Measurements from ENCODE around the gene PTCSC3. TPM values are rescaled to one million over a fixed set of nuclear protein-coding genes. Genes with fewer than 3 reads are reported as not detected.

Gene PTCSC3
- total RNA-seq, 2 experiments from 2014 or later, result not detected

DNA sequence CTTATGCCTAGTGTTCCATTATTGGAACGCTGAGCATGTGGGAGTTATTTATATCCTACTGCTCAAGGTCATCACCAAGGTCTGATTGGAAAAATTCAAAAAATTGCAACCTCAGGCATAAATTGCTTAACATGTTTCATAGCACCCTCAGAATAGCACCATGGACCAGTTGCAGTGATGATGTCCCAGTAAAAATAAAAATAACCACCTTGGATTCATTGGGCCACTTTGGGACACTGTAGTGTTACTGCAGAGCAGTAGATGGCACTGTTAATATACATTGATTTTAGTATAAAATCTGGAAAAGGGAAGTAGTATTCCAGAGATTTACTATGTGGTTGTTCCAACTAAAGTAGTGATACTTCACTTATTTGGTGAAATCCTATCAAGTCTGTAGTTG lies 31.0 kb upstream of the PTCSC3 start:
- no peaks in the 10 kb centered on the region for H3K4me1 Mint-ChIP-seq
- no peak for DNase-seq
- ChIA-PET CTCF (no interaction called here), POLR2A (no interaction called here)
- H3K36me3 Mint-ChIP-seq (ENCODE audit: low read depth), result no peaks in the 10 kb centered on the region
- H3K27me3 Mint-ChIP-seq, result no peaks in the 10 kb centered on the region
- H3K4me3 Mint-ChIP-seq, result no peak overlapping the region
- H3K9me3 Mint-ChIP-seq, result peaks cover 2% of the 10 kb centered on the region
- H3K27ac Mint-ChIP-seq, result no peak overlapping the region

- H3K27me3 Mint-ChIP-seq, result no peaks in the 10 kb centered on the region
- H3K9me3 Mint-ChIP-seq, result peaks cover 2% of the 10 kb centered on the region
- no peaks in the 10 kb centered on the region for H3K36me3 Mint-ChIP-seq (ENCODE audit: low read depth)
- no peaks in the 10 kb centered on the region for H3K4me1 Mint-ChIP-seq
- DNase-seq, result no peak
- H3K4me3 Mint-ChIP-seq, result no peak overlapping the region
- no peak overlapping the region for H3K27ac Mint-ChIP-seq
- ChIA-PET POLR2A (no interaction called here), CTCF (no interaction called here)
These were observed 28.0 kb upstream of the PTCSC3 start for GRCh38 chr14:36204461-36205073.

DNA sequence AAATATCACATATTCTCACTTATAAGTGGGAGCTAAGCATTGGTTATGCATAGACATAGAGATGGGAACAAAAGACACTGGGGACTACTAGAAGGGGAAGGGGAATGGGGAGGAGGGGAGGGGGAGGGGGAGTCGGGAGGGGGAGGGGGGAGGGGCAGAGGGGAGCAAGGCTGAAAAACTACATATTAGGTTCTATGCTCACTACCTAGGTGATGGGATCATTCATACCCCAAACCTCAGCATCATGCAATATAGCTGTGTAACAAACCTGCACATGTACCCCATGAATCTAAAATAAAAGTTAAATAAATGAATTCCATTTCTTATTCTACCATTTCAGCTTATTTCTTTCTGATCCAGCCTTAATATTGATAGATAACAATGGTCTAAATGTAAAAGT lies 21.9 kb upstream of the PTCSC3 start:
- peaks cover 2% of the 10 kb centered on the region for H3K27me3 Mint-ChIP-seq
- no peak for DNase-seq
- no peak overlapping the region for H3K27ac Mint-ChIP-seq
- no peaks in the 10 kb centered on the region for H3K36me3 Mint-ChIP-seq (ENCODE audit: low read depth)
- no peaks in the 10 kb centered on the region for H3K4me1 Mint-ChIP-seq
- H3K9me3 Mint-ChIP-seq, result no peaks in the 10 kb centered on the region
- ChIA-PET CTCF (no interaction called here), POLR2A (no interaction called here)
- no peak overlapping the region for H3K4me3 Mint-ChIP-seq

DNA sequence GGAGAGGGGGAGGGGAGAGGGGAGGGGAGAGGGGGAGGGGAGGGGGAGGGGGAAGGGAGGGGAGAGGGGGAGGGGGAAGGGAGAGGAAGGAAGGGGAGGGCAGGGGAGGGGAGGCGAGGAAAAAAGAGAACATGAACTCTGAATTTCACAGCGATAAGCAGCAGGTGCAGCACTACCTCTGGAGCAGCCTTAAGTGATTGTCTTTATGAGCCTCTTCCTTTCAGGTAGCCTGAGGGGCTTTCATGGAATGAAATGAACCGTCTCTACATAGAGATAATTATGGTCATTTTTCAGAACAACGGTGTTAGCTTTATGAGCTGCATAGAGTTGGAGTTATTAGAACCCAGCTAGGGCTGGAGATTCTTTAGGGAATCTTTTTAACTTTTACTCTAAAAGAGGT lies 18.1 kb upstream of the PTCSC3 start:
- no peaks in the 10 kb centered on the region for H3K4me1 Mint-ChIP-seq
- no peak overlapping the region for H3K4me3 Mint-ChIP-seq
- no peaks in the 10 kb centered on the region for H3K36me3 Mint-ChIP-seq (ENCODE audit: low read depth)
- no peaks in the 10 kb centered on the region for H3K9me3 Mint-ChIP-seq
- ChIA-PET CTCF (no interaction called here), POLR2A (no interaction called here)
- H3K27ac Mint-ChIP-seq, result no peak overlapping the region
- H3K27me3 Mint-ChIP-seq, result peaks cover 4% of the 10 kb centered on the region
- no peak for DNase-seq

GRCh38 chr14:36192530-36192929 lies 16.0 kb upstream of the PTCSC3 start:
- no peak for DNase-seq
- H3K4me3 Mint-ChIP-seq, result no peak overlapping the region
- ChIA-PET CTCF (no interaction called here), POLR2A (no interaction called here)
- H3K27me3 Mint-ChIP-seq, result peaks cover 2% of the 10 kb centered on the region
- H3K4me1 Mint-ChIP-seq, result no peaks in the 10 kb centered on the region
- H3K27ac Mint-ChIP-seq, result no peak overlapping the region
- no peaks in the 10 kb centered on the region for H3K36me3 Mint-ChIP-seq (ENCODE audit: low read depth)
- H3K9me3 Mint-ChIP-seq, result no peaks in the 10 kb centered on the region

DNA sequence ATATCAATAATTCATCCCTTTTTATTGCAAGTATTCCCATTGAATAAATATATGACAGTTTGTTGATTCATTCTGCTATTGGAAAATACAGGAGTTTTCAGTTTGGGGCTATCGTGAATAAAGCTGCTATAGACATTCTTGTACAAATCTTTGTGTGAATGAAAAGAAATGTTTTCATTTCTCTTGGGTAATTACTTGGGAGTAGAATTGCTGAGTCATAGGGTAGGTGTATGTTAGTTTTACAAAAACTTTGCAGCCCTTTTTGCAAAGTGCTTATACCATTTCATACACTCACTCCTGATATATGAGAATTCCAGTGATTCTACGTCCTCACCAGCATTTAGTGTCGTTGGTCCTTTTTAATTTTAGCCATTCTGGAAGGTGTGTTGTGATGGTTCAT lies 6.9 kb upstream of the PTCSC3 start:
- CTCF ChIA-PET, result no interaction called here
- Mint-ChIP-seq H3K27me3 (no peaks in the 10 kb centered on the region), H3K4me3 (no peak overlapping the region), H3K9me3 (no peaks in the 10 kb centered on the region), H3K4me1 (no peaks in the 10 kb centered on the region), H3K36me3 (ENCODE audit: low read depth) (no peaks in the 10 kb centered on the region), H3K27ac (no peak overlapping the region)
- POLR2A ChIA-PET, result no interaction called here
- DNase-seq, result no peak

DNA sequence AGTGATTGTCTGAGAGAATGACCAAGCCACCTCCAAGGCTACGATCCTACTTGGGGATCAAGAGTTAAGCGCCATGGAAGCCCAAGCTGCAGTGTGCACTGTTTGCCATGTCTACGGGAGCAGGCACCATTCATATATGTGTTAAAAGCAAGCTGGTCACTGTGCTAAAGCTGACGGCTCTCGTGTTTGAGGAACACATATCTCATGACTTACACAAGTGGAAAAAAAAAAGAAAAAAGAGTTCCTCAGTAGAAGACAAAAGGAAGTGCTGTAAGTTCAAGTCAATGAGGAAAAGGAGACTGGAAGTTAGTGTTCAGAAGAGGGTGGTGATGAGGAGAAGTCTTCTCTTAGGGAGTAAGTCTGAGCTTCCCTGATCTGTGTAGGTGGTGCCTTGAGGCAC lies 4.9 kb upstream of the PTCSC3 start:
- Mint-ChIP-seq H3K27ac (no peak overlapping the region), H3K9me3 (no peaks in the 10 kb centered on the region), H3K4me1 (no peaks in the 10 kb centered on the region), H3K4me3 (no peak overlapping the region), H3K36me3 (ENCODE audit: low read depth) (no peaks in the 10 kb centered on the region), H3K27me3 (no peaks in the 10 kb centered on the region)
- CTCF ChIA-PET, result no interaction called here
- POLR2A ChIA-PET, result no interaction called here
- DNase-seq, result no peak

DNA sequence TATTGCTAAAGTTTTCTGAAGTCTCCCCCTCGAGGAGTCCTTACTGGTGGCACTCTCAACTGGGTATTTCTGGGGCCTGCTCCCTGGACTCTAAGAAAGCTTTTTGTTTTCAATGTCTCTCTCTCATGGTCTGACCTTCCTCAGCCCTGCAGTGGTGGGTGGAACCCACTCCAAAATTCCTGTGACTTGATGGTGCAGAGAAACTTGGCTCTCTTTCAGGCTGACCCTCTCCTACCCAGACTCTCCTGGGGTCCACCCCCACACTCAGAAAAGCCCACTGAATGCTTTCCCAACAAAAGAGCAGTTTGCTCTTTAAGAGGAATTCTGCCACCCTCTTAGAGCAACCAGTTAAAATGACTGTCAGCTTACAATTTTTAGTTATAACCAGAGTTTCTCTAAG lies 967 bp upstream of the PTCSC3 start:
- ChIA-PET POLR2A (no interaction called here), CTCF (no interaction called here)
- H3K4me1 Mint-ChIP-seq, result no peaks in the 10 kb centered on the region
- H3K4me3 Mint-ChIP-seq, result no peak overlapping the region
- H3K27ac Mint-ChIP-seq, result no peak overlapping the region
- H3K27me3 Mint-ChIP-seq, result peaks cover 10% of the 10 kb centered on the region
- no peaks in the 10 kb centered on the region for H3K9me3 Mint-ChIP-seq
- no peaks in the 10 kb centered on the region for H3K36me3 Mint-ChIP-seq (ENCODE audit: low read depth)
- DNase-seq, result no peak

GRCh38 chr14:36174767-36175424 lies 1.6 kb downstream of the PTCSC3 start:
- Mint-ChIP-seq H3K4me1 (no peaks in the 10 kb centered on the region), H3K36me3 (ENCODE audit: low read depth) (no peaks in the 10 kb centered on the region), H3K9me3 (no peaks in the 10 kb centered on the region), H3K27me3 (peaks cover 10% of the 10 kb centered on the region), H3K27ac (no peak overlapping the region), H3K4me3 (no peak overlapping the region)
- POLR2A ChIA-PET, result no interaction called here
- CTCF ChIA-PET, result no interaction called here
- no peak for DNase-seq

DNA sequence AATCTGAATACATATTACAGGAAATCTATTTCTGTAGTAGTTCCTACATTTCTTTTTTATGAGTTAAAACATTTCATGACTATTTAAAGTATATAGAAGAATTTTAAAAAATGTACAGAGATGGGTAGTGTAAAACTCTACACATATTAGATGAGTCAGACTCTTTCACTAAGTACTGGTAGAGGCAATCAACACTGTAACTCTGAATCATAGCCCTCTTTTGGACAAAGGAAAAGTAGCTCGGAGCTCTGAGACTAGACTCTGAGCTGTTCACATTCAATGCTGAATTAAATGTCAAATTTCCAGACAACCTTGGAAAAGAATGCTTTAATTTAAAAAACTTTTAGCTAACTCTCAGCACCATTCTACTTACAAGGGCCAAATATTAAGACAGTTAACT lies 3.4 kb downstream of the PTCSC3 start:
- DNase-seq, result no peak
- ChIA-PET POLR2A (no interaction called here), CTCF (no interaction called here)
- H3K27me3 Mint-ChIP-seq, result peaks cover 10% of the 10 kb centered on the region
- H3K9me3 Mint-ChIP-seq, result no peaks in the 10 kb centered on the region
- no peak overlapping the region for H3K4me3 Mint-ChIP-seq
- H3K4me1 Mint-ChIP-seq, result no peaks in the 10 kb centered on the region
- H3K27ac Mint-ChIP-seq, result no peak overlapping the region
- no peaks in the 10 kb centered on the region for H3K36me3 Mint-ChIP-seq (ENCODE audit: low read depth)

- H3K27ac Mint-ChIP-seq, result no peak overlapping the region
- H3K27me3 Mint-ChIP-seq, result peaks cover 10% of the 10 kb centered on the region
- H3K4me3 Mint-ChIP-seq, result no peak overlapping the region
- no peaks in the 10 kb centered on the region for H3K4me1 Mint-ChIP-seq
- no peak for DNase-seq
- CTCF ChIA-PET, result no interaction called here
- no peaks in the 10 kb centered on the region for H3K9me3 Mint-ChIP-seq
- POLR2A ChIA-PET, result no interaction called here
- no peaks in the 10 kb centered on the region for H3K36me3 Mint-ChIP-seq (ENCODE audit: low read depth)
These were observed 4.9 kb downstream of the PTCSC3 start for GRCh38 chr14:36171607-36172006.

DNA sequence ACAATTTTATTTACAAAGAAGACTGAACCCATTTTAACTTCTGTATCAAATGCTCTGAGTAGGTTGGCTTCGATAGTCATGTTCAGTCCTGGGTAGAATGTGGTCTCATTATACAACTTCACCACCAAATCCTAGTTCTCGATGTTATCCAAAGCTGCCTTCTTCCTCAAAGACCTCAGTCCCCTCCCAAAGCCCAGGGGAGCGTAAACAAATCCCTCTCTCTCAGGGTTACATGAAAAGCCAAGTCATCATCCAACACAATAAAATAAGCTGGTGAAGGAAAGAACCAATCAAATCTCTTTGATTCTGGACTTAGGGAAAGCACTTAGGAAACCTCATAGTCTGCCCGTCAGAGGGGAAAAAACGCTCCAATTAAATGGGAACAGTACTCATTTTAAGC lies 9.1 kb downstream of the PTCSC3 start:
- Mint-ChIP-seq H3K27ac (no peak overlapping the region), H3K4me1 (no peaks in the 10 kb centered on the region), H3K4me3 (no peak overlapping the region), H3K36me3 (ENCODE audit: low read depth) (no peaks in the 10 kb centered on the region), H3K9me3 (no peaks in the 10 kb centered on the region), H3K27me3 (peaks cover 2% of the 10 kb centered on the region)
- POLR2A ChIA-PET, result no interaction called here
- no peak for DNase-seq
- CTCF ChIA-PET, result no interaction called here

DNA sequence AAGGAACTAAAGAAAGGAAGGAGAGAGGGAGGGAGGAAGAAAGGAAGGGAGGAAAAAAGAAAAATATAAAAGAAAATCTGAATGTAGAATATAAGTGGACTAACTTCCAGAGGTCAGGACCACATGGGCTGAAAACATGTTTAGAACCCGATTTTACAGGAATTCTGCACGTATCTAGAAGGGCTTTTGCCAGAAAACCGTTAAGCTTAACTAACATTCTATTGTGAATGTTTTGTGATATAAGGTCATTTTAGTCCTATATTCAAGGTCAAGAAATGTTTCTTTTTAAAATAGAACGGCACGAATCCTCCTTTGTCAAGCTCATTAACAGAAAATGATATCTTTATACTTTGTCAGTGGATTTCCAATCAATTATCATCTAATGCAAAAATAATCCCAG lies 13.1 kb downstream of the PTCSC3 start:
- Mint-ChIP-seq H3K4me3 (no peak overlapping the region), H3K27ac (no peak overlapping the region), H3K36me3 (ENCODE audit: low read depth) (no peaks in the 10 kb centered on the region), H3K9me3 (no peaks in the 10 kb centered on the region), H3K4me1 (no peaks in the 10 kb centered on the region), H3K27me3 (peaks cover 3% of the 10 kb centered on the region)
- CTCF ChIA-PET, result interaction anchor here (1.3 kb wide), 1 partner anchor 95 kb away, joined by 3 read pairs; no protein-coding TSS in a partner anchor
- POLR2A ChIA-PET, result no interaction called here
- no peak for DNase-seq

- no peak for DNase-seq
- Mint-ChIP-seq H3K4me3 (no peak overlapping the region), H3K4me1 (no peaks in the 10 kb centered on the region), H3K27ac (no peak overlapping the region), H3K36me3 (ENCODE audit: low read depth) (no peaks in the 10 kb centered on the region), H3K9me3 (no peaks in the 10 kb centered on the region), H3K27me3 (peaks cover 3% of the 10 kb centered on the region)
- POLR2A ChIA-PET, result no interaction called here
- CTCF ChIA-PET, result no interaction called here
These were observed 14.3 kb downstream of the PTCSC3 start for GRCh38 chr14:36162267-36162666.
